Heart right ventricle (tissue), 16 donors: ENCODE data around the gene CRYGC. TPM values are rescaled to one million over a fixed set of nuclear protein-coding genes. Genes with fewer than 3 reads are reported as not detected.

Experiments used
- ATAC-seq, 8 donors: fragments of 200-7000 bp; cut with Tn5 transposase; one replicate each; pipeline ENCODE4 v1.9.1; 2020; ENCODE audit warnings: mild to moderate bottlenecking in 8 of 8, moderate library complexity in 8 of 8, moderate number of reproducible peaks in 1 of 8
- DNase-seq, 2 donors: peaks; one replicate each; pipeline ENCODE4 v3.0.0-alpha.2; 2020
- H3K27ac ChIP-seq, 10 donors: fragments of 200-600 bp; sonication (generic) in 2 of 10; one replicate each; pipeline versions ENCODE4 v1.5.0 to v1.8.0; 2020 to 2022; ENCODE audit warnings: mild to moderate bottlenecking in 3 of 10
- H3K27me3 ChIP-seq, 7 donors: fragments of 200-600 bp; one replicate each; pipeline ENCODE4 v1.8.0; 2021 to 2022; ENCODE audit warnings: mild to moderate bottlenecking in 2 of 7
- H3K36me3 ChIP-seq, 9 donors: fragments of 200-600 bp; sonication (generic) in 1 of 9; one replicate each; pipeline versions ENCODE4 v1.5.0 to v1.8.0; 2020 to 2022; ENCODE audit warnings: mild to moderate bottlenecking in 2 of 9
- H3K4me1 ChIP-seq, 9 donors: fragments of 200-600 bp; sonication (generic) in 1 of 9; one replicate each; pipeline versions ENCODE4 v1.5.0 to v1.8.0; 2020 to 2022; ENCODE audit warnings: mild to moderate bottlenecking in 4 of 9
- H3K4me3 ChIP-seq, 10 donors: fragments of 200-600 bp; sonication (generic) in 2 of 10; one replicate each; pipeline versions ENCODE4 v1.5.0 to v1.8.0; 2020 to 2022; ENCODE audit warnings: mild to moderate bottlenecking in 7 of 10, moderate library complexity in 2 of 10
- H3K9me3 ChIP-seq, 11 donors: fragments of 200-600 bp in 10 of 11; sonication (generic) in 2 of 11; one replicate each; pipeline versions ENCODE4 v1.5.0 to v1.8.0; 2013 to 2022; ENCODE audit warnings: mild to moderate bottlenecking in 2 of 11, control low read depth in 1 of 11, moderate library complexity in 1 of 11
- CTCF ChIP-seq, 9 donors: fragments of 200-600 bp; sonication (generic) in 2 of 9; IDR thresholded peaks; one replicate each; pipeline versions ENCODE4 v1.5.0 to v1.8.0; 2021 to 2022; ENCODE audit warnings: antibody characterized with exemption in 9 of 9, mild to moderate bottlenecking in 5 of 9, moderate library complexity in 1 of 9
- WGBS, 2 donors: extraction: QIAGEN DNeasy Blood & Tissue Kit; methylation state at CpG; one replicate each; pipeline ENCODE4 v1.1.7; 2013; ENCODE audit warnings: inconsistent platforms in 1 of 2; 5-methylcytosine and 5-hydroxymethylcytosine counted together
- intact Hi-C, 10 donors: fragments of 100-400 bp; cut with DNase I; formaldehyde crosslinking; loops; one replicate each; pipeline versions ENCODE4 v1.11.1 to v1.14.2; 2022
- polyA plus RNA-seq, 2 donors: library from polyadenylated mRNA; stranded (reverse); fragments of 200-250 nt; gene quantifications; one replicate each; pipeline ENCODE4 v1.2.3, GENCODE V29; 2013
- total RNA-seq, 10 donors: library from RNA; stranded (reverse); fragmentation: NEBNext Ultra II Directional in 3 of 10; extraction: Animal tissue kit (Norgen Biotek cat#: 25700) in 3 of 10; gene quantifications; one replicate each; pipeline versions ENCODE4 v1.2.1 to v1.2.4, GENCODE V29; 2021 to 2023
- donor health status: Arrhythmogenic right ventricular cardiomyopathy.
- donor health status: ischemic (EF 13 %, LVEDD 7.1; RV severe dilation, severe dysfunction).
- donor health status: healthy with polysubstance abuse.
- donor health status: DM: no; HTN: yes; CAD: no.
- donor health status: DM: no; HTN: no; CAD: no.
- donor health status: ischemic (EF 25% LVEDD 6.9; RV normal size, moderate dysfunction).
- donor health status: ischemic (EF 25% LVEDD 5.7; RV mildly dilated, moderate dysfunction).
- donor health status: healthy.
- donor health status: DM: yes; HTN: yes; CAD: no.
- donor health status: Ischemic cardiomyopathy.
- donor health status: ischemic (EF 35%, LVEDD 5.7; RV mildly dilated, moderate dysfunction).
- donor health status: nonischemic (EF 11% LVEDD 7.7; RV severe dilation, severe dysfunction).
- donor health status: DM: yes; HTN: yes; CAD: no.
- donor health status: PGD.
- donor health status: ischemic (EF 29% LVEDD 5.4; RV normal size, mild dysfunction).
- donor health status: nonischemic (EF 23%, LVEDD 6.1; RV moderate dilation, normal function).

The CRYGC gene
- total and polyA plus RNA-seq, 12 donors = not detected

GRCh38 chr2:208150094-208150493 lies 20.5 kb upstream of the CRYGC start:
- intact Hi-C loops = no loop called here
- no peaks in the 10 kb centered on the region for H3K27me3 ChIP-seq
- DNase-seq = no peak
- no peak for TF ChIP-seq CTCF (IDR thresholded peaks at IDR 0.05)
- H3K4me3 ChIP-seq = no peak overlapping the region
- no peaks in the 10 kb centered on the region for H3K4me1 ChIP-seq
- peaks cover 0 to 8% (median 0%) of the 10 kb centered on the region in 11 donors for H3K9me3 ChIP-seq
- no peaks in the 10 kb centered on the region for H3K36me3 ChIP-seq
- no peak for ATAC-seq
- no peak overlapping the region for H3K27ac ChIP-seq

GRCh38 chr2:208148803-208149202 lies 19.2 kb upstream of the CRYGC start:
- Histone ChIP-seq H3K9me3 (peaks cover 0 to 8% (median 0%) of the 10 kb centered on the region in 11 donors), H3K36me3 (no peaks in the 10 kb centered on the region), H3K4me3 (no peak overlapping the region), H3K27ac (no peak overlapping the region), H3K4me1 (no peaks in the 10 kb centered on the region), H3K27me3 (no peaks in the 10 kb centered on the region)
- no peak for ATAC-seq
- DNase-seq = no peak
- WGBS, 2 donors = 70 to 78% methylated on average over 2 of the region's 2 CpGs
- TF ChIP-seq CTCF (IDR thresholded peaks at IDR 0.05) = no peak
- intact Hi-C loops = no loop called here

GRCh38 chr2:208147759-208148158 lies 18.1 kb upstream of the CRYGC start:
- Histone ChIP-seq H3K36me3 (no peaks in the 10 kb centered on the region), H3K27ac (no peak overlapping the region), H3K27me3 (no peaks in the 10 kb centered on the region), H3K4me3 (no peak overlapping the region), H3K9me3 (peaks cover 0 to 8% (median 0%) of the 10 kb centered on the region in 11 donors), H3K4me1 (no peaks in the 10 kb centered on the region)
- no peak for DNase-seq
- TF ChIP-seq CTCF (IDR thresholded peaks at IDR 0.05) = no peak
- intact Hi-C loops = no loop called here
- WGBS, 2 donors = 71 to 74% methylated on average over 3 of the region's 3 CpGs
- ATAC-seq = no peak

- no peak for TF ChIP-seq CTCF (IDR thresholded peaks at IDR 0.05)
Observed at GRCh38 chr2:208147008-208147407, 17.4 kb upstream of the CRYGC start.

GRCh38 chr2:208146006-208146405 lies 16.4 kb upstream of the CRYGC start, which contains the start of gene CRYGB:
Gene CRYGB (minus strand): TSS chr2:208146158. CDS start chr2:208146120, 38 bp downstream.
- DNase-seq (no peak), ATAC-seq (no peak)
- no peaks in the 10 kb centered on the region for H3K4me1 ChIP-seq
- no peaks in the 10 kb centered on the region for H3K27me3 ChIP-seq
- H3K36me3 ChIP-seq = no peaks in the 10 kb centered on the region
- WGBS, 2 donors = 56 to 73% methylated on average over 6 of the region's 6 CpGs
- intact Hi-C loops = no loop called here
- peaks cover 0 to 1% (median 0%) of the 10 kb centered on the region in 11 donors for H3K9me3 ChIP-seq
- H3K27ac ChIP-seq = no peak within 1 kb of the TSS
- TF ChIP-seq CTCF (IDR thresholded peaks at IDR 0.05) = no peak
- H3K4me3 ChIP-seq = no peak within 1 kb of the TSS

More at GRCh38 chr2:208147008-208147407, 17.4 kb upstream of the CRYGC start:
- peaks cover 0 to 8% (median 0%) of the 10 kb centered on the region in 11 donors for H3K9me3 ChIP-seq
- H3K27ac ChIP-seq = no peak overlapping the region
- H3K27me3 ChIP-seq = no peaks in the 10 kb centered on the region
- intact Hi-C loops = no loop called here
- ATAC-seq = no peak
- H3K36me3 ChIP-seq = no peaks in the 10 kb centered on the region
- no peak for DNase-seq
- no peak overlapping the region for H3K4me3 ChIP-seq
- no peaks in the 10 kb centered on the region for H3K4me1 ChIP-seq
